GM18858 (cell line): ENCODE results near the gene PHC3.
A peak's percentile ranks its signal among the peaks of the same experiment; 100 is the strongest.
"Not testable (repeated sequence)": the region's sequence is repeated elsewhere in the genome, so short reads cannot be mapped to it uniquely, and the experiment has no call there.

ENCODE experiments used
- ATAC-seq: cut with Tn5 transposase; IDR thresholded peaks from one replicate; pipeline ENCODE4 v1.9.1; 2021; ENCODE audit not compliant: unreplicated experiment

The PHC3 gene

DNA sequence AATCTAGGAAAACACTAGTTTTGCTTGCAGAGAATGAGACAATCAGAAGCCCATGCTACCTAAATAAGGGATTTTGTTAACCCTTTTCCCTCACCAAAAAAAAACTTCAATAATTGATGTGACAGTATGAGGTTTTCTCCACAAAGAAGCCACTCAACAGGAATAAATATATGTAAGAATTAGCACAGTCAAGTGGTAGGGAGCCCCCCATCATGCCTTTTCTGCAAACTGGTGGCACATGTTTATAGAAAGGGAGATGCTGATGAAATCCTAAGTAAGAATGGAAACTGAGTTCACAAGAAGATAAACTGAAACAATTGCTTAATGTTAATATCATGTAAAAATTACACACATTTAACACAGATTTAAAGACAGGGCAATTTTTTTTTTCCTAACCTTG is 51.0 kb downstream of the PHC3 start:
- no peak for ATAC-seq

DNA sequence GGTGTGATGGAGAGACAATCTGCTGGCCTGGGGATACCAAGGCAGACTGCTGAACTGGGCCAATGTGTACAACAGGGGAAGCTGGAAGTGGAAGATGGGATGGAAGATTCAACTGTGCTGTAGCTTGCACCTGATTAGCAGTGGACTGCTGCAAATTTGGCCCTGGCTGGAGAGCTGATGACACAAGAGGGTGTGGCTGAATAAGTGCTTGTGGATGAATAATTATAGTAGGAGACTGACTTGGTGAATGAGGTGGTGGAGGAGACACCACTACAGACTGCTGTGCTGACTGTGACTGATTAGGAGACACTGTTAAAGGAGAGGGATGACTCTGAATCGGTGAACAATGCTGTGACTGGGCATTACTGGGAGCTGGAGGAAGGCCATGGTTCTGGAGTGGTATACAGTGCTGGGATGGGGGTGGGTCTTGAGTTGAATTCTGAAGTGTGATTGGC is 52.5 kb downstream of the PHC3 start:
- peak; percentile 44 for ATAC-seq

DNA sequence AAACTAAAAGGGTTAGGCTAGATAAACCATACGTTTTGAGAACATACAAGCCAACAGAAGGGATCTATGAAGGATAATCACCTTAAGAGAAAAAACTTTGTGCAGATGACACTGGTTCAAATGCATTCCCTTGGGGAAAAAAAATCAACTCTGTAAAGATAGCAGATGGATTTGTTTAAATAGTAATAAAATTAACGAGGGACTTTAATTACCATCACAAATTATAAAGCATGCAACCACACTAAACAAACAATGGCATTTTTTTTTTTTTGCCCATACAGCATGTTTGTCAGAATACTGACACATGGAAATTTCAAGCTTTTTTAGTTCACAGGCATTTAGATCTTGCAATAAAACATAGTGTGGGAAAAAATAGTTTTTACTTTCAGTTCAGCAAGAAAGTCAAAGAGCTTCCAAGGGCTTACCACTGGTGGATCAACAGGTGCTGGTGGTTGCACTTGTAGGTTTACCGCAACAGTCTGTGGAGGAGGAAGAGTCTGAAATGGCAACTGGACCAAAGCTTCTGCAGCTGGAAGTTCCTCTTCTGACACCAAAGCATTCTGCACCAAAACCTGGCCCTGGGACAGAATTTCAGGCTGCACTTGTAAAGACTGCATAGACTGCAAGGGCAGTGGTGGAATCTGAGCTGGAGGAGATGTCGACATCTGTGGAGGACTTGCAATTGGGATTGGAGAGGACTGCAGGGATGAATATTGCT is 53.1 kb downstream of the PHC3 start:
- ATAC-seq = peak; percentile 81

GRCh38 chr3:170117134-170117533 is 64.4 kb downstream of the PHC3 start:
- no peak for ATAC-seq

GRCh38 chr3:170114165-170114564 is 67.4 kb downstream of the PHC3 start:
- ATAC-seq = not testable (repeated sequence)

DNA sequence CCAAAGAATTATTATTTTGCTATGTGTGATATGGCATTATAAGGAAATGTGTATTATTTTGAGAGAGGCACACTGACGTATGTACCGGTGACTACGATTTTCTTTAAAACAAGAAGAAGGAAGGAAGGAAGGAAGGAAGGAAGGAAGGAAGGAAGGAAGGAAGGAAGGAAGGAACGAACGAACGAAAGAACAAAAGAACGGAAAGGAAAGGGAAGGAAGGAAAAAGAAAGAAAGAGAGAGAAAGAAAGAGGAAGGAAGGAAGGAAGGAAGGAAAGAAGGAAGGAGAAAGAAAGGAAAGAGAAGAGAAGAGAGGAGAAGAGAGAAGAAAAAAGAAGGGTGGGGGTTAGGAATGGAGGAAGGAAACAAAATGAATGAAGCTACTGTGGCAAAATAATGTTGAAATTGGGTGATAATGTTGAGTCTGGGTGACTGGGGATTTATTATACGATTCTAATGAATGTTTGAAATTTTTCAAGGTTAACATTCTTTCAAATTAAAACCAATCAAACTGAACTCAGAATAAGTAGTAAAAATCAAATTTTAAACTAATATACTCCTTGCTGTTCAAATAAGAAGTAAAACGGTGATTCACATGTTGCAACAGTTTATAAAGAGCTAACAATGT is 70.3 kb downstream of the PHC3 start:
- no peak for ATAC-seq

- no peak for ATAC-seq
These were observed 71.8 kb downstream of the PHC3 start for GRCh38 chr3:170109579-170110293.

GRCh38 chr3:170108955-170109354 is 72.6 kb downstream of the PHC3 start:
- no peak for ATAC-seq

DNA sequence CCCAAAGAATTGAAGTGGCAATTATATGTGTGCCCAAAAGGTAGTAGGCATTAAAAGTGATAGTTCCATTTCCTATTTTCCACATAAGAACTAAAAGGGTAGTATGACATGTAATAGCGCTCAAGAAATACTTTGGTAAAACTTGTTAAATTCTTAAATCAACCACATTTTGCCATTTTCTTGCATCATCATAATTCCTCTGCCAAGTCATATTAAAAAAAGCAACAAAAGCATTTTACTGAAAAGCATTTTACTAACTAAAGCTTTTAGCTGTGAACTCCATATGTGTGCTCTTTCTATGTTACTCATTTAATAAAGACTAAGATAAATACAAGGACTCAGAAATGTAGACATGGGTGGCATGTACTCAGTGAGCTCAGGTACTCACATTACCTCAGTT is 73.6 kb downstream of the PHC3 start:
- no peak for ATAC-seq

DNA sequence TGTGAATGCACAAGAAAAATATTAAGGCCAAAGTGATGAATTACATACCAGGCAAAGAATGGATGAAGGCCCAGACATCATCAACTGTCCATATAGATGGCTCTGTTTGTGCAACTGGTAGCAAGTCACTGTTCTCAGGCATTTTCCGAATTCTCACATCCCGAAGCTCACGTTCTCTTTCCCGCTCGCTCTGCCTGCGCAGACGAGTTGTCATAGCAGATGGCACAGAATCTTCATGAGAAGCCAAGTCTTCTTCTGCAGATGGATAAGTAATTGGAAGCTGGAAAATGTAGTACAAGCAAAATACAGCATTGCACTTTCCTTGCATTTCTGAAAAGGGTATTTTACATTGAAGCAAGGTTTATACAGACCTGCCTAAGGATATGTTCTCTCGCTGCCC is 79.1 kb downstream of the PHC3 start:
- ATAC-seq = no peak

DNA sequence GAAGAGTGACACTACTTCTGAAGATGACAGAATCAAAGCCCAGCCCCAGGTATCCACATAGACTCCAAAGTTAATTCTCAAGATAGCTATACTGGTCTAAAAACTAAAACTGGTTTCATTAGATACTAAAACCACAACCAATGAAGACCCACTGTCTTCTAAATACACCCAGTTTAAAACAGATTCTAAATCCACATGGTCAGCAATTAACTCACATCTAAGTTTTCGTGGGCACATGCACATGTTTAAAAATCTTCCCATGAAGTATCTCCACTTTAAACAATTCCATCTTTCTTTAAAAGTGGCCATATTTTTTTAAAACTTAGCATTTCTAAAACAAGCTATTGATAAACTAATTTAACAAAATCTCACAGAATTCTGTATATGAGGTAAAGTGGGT is 80.6 kb downstream of the PHC3 start:
- no peak for ATAC-seq

DNA sequence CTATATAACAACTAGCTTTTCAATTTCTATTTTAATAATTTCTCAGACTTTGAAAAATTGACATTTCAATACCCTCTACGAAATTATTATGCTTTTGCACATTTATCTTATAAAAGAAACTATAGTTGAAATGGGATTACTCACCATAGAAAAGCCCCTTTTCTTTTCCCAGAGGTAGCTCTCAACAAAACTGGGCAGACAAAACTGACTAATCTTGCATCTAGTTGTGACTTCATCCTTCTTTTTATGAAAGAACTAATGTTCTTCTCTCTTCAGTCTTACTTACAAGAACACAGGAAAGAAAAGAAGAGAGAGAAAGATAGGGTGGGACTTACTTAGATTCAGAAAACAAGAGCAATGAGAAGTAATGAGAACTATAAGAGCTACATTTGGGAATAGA is 82.8 kb downstream of the PHC3 start:
- ATAC-seq = no peak

DNA sequence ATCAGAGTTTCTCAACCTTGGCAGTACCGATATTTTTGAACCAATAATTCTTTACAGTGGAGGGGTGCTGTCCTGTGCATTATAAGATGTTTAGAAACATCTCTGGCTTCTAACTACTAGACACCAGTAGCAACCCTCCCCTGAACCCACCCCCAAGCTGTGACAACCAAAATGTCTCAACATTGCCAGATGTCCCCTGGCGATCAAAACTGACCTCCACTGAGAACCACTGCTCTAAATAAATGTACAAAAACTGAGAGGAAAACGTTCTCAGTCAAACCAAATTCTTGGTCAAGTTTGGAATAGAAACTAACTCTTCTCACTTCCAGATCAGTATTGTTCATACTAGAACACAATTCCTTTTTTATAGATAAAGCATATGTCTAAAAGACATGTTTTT is 85.2 kb downstream of the PHC3 start:
- no peak for ATAC-seq

DNA sequence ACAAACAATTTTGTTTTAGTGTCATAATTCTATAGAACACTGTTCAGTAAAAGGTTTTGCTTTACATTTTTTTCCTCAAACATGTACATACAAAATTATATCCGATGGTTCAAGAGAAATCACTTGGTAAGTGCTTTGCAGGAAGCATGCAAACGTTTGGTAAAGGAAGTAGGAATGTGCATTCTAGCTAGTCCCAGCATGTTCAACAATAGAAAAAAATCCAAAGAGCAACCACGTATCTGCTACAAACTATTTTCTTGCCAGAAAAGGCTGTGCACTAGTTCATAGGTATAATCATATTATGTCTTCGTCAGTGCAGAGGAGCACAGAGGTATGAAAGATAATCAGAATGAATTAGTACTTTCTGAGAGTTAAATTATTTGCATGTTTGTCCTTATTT is 85.8 kb downstream of the PHC3 start:
- ATAC-seq = no peak

DNA sequence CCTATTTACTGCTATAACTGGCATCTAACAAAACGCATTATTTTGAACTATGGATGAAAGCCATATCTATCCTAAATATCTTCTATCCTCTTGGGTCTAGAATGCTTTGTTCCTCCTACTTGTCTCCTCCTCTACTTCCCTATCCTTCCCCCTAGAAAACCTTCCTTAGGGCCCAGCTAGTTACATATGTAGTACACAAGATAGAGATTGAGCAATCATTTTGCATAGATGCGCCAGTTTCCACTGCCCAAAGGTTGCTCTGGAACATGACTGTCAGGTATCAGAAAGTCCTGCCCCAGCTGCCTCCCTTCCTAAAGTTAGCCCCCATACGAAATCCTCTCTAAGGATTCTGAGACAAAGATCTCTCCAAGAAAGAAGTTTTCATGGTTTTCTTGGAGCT is 88.6 kb downstream of the PHC3 start:
- no peak for ATAC-seq

DNA sequence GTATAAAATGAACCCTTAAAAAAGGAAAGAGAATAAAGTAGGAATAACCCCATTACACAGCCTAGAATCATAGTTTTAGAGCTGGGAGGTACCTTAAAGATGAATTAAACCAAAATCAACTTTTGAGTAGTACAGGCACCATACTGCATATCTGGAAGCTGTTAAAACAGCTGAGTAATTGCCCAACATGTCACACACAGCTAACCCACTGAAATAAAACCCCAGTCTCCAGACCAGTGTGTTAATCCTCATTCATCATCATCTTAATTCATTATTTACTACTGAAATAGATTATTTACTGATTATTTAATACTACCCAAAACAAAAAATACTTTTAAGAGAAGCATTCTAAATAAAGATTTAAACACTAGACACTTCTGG is 90.9 kb downstream of the PHC3 start:
- no peak for ATAC-seq

DNA sequence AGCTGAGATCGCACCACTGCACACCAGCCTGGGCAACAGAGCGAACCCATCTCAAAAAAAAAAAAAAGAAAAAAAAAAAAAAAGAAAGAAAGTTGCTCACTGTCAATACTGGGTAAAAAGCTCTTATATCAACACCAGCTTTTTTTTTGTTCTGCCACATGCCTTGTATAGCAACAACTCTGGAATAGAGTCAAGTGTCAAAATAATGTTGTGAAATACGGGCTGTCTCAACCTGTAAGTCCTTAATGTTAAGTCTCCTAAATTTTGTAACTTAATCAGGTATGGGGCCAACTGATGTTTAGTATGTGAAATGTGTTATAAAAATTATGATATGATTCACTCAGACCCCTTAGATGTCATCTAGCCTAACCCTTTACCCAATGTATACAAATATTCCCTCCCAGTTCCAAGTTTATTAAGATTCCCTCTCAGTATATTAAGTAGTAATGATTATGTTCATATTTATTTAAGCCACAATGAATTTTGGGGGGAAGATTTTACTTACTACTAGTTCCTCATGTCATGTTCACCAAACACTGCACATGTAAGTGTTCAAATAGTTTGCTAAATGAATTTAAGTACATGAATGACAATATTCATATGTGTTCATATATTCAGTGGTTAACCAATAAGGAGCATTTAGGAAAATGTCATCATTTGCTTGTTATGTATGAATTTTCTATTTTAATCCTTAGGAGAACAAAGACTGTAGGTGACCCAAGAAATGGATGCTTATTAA is 91.5 kb downstream of the PHC3 start:
- no peak for ATAC-seq

DNA sequence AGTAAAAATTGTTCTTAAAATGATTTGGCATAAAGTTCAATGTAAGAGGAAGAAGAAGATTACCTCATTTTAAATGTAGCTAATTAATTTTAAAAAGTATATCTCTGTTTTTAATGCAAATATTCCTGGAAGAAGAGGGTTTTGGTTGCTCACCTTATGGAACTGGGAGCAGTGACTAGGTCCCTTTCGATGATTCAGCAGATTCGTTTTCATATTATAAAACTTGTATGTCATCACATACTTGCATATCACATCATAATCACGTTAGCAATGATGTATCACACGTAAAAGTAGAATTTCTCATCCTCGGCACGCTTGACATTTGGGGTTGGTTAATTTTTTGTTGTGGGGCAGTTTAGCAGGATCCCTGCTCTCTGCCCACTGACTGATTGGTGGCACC is 96.1 kb downstream of the PHC3 start:
- no peak for ATAC-seq

- no peak for ATAC-seq
These were observed 98.2 kb downstream of the PHC3 start for GRCh38 chr3:170083343-170083742.

DNA sequence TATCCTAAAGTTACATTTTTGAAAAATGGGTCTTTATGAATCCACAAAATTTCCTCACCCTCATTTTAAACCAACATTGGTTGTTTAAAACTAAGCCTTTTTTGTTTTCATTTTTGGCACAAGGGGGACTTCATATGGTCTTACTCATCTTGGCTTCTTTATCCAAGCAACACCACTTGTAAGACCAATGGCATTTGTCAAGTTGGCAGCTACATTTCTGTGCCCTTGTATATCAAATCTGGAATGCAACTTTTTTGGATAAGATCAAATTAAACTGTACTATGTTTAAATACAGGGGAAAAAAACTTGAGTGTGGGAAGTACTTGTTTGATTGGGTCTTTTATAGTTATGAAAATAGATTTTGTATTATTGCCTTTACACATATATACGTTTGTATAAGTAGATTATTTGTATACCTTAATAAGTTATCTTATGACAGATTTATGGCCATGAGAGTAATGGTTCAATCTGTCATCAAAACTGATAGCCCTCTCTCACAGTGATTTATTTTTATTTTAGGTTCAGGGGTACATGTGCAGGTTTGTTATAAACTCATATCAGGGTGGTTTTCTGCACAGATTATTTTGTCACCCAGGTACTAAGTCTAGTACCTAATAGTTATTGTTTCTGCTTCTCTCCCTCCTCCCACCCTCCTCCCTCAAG is 100.3 kb downstream of the PHC3 start:
- ATAC-seq = no peak

- no peak for ATAC-seq
These were observed 100.9 kb downstream of the PHC3 start for GRCh38 chr3:170080605-170081004.
